Glutamatergic neuron (in vitro differentiated cells): ENCODE results near the gene MIPEP. TPM values are rescaled to one million over a fixed set of nuclear protein-coding genes. Genes with fewer than 3 reads are reported as not detected.

ENCODE experiments used
- DNase-seq: peaks from one replicate; pipeline ENCODE4 v3.0.0; 2022
- H3K27ac Mint-ChIP-seq: one replicate; pipeline ENCODE4 v1.8.0; 2020; ENCODE audit warnings: mild to moderate bottlenecking, mixed read lengths, inconsistent platforms; ENCODE audit not compliant: unreplicated experiment
- H3K27me3 Mint-ChIP-seq: one replicate; pipeline ENCODE4 v1.8.0; 2020; ENCODE audit warnings: mild to moderate bottlenecking, moderate library complexity, mixed read lengths, inconsistent platforms; ENCODE audit not compliant: unreplicated experiment
- H3K36me3 Mint-ChIP-seq: one replicate; pipeline ENCODE4 v1.8.0; 2020; ENCODE audit warnings: mild to moderate bottlenecking, mixed read lengths, inconsistent platforms; ENCODE audit not compliant: unreplicated experiment
- H3K4me1 Mint-ChIP-seq: one replicate; pipeline ENCODE4 v1.8.0; 2020; ENCODE audit warnings: mild to moderate bottlenecking, low read depth, mixed read lengths, inconsistent platforms; ENCODE audit not compliant: unreplicated experiment
- H3K4me3 Mint-ChIP-seq: one replicate; pipeline ENCODE4 v1.8.0; 2020; ENCODE audit warnings: mild to moderate bottlenecking, mixed read lengths, inconsistent platforms; ENCODE audit not compliant: unreplicated experiment
- H3K9me3 Mint-ChIP-seq: one replicate; pipeline ENCODE4 v1.8.0; 2020; ENCODE audit warnings: mild to moderate bottlenecking, moderate library complexity, mixed read lengths, inconsistent platforms; ENCODE audit not compliant: unreplicated experiment
- total RNA-seq: library from RNA; stranded (reverse); fragmentation: NEBNext Ultra II Directional; extraction: Animal tissue kit (Norgen Biotek cat#: 25700); gene quantifications from one replicate; pipeline ENCODE4 v1.2.1, GENCODE V29; 2021; ENCODE audit not compliant: unreplicated experiment
- TF ChIP-seq, protein P1 (sequence below): fragments of 200-600 bp; sonication (generic); IDR thresholded peaks from one replicate; pipeline ENCODE4 v1.5.0; 2021; ENCODE audit not compliant: partially characterized antibody, unreplicated experiment

The MIPEP gene
- total RNA-seq, 1 donor from 2014 or later: 7.1 TPM

DNA sequence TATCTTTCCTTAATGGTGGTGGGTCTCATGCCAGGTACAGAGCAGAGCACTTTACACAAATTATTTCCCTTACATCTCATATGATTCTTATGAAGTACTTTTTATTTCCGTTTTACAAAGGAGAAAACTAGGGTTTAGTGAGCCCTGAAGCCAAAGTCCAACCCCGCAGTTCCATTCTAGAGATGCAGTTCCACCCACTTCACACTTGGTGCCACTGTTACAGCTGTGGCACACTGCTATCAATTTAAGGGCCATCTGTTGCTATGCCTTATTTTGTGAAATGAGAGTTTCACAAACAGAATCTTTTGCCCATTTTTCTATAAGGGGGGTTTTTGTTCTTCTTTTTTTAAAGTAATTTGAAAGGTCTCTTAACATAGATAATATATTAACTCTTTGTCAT lies 12.9 kb downstream of the MIPEP start:
- Mint-ChIP-seq H3K36me3 (peaks cover 5% of the 10 kb centered on the region), H3K4me1 (peaks cover 5% of the 10 kb centered on the region), H3K9me3 (no peaks in the 10 kb centered on the region), H3K27ac (no peak overlapping the region), H3K4me3 (no peak overlapping the region), H3K27me3 (no peaks in the 10 kb centered on the region)
- TF ChIP-seq, protein P1, sequence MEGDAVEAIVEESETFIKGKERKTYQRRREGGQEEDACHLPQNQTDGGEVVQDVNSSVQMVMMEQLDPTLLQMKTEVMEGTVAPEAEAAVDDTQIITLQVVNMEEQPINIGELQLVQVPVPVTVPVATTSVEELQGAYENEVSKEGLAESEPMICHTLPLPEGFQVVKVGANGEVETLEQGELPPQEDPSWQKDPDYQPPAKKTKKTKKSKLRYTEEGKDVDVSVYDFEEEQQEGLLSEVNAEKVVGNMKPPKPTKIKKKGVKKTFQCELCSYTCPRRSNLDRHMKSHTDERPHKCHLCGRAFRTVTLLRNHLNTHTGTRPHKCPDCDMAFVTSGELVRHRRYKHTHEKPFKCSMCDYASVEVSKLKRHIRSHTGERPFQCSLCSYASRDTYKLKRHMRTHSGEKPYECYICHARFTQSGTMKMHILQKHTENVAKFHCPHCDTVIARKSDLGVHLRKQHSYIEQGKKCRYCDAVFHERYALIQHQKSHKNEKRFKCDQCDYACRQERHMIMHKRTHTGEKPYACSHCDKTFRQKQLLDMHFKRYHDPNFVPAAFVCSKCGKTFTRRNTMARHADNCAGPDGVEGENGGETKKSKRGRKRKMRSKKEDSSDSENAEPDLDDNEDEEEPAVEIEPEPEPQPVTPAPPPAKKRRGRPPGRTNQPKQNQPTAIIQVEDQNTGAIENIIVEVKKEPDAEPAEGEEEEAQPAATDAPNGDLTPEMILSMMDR: peak; percentile 16
- no peak for DNase-seq

- no peaks in the 10 kb centered on the region for H3K9me3 Mint-ChIP-seq
- peaks cover 8% of the 10 kb centered on the region for H3K4me1 Mint-ChIP-seq
- no peaks in the 10 kb centered on the region for H3K36me3 Mint-ChIP-seq
- no peak overlapping the region for H3K4me3 Mint-ChIP-seq
- DNase-seq: no peak
- TF ChIP-seq, protein P1: peak; percentile 77
- H3K27me3 Mint-ChIP-seq: no peaks in the 10 kb centered on the region
- H3K27ac Mint-ChIP-seq: no peak overlapping the region
Observed at GRCh38 chr13:23871616-23872220, 17.5 kb downstream of the MIPEP start.

DNA sequence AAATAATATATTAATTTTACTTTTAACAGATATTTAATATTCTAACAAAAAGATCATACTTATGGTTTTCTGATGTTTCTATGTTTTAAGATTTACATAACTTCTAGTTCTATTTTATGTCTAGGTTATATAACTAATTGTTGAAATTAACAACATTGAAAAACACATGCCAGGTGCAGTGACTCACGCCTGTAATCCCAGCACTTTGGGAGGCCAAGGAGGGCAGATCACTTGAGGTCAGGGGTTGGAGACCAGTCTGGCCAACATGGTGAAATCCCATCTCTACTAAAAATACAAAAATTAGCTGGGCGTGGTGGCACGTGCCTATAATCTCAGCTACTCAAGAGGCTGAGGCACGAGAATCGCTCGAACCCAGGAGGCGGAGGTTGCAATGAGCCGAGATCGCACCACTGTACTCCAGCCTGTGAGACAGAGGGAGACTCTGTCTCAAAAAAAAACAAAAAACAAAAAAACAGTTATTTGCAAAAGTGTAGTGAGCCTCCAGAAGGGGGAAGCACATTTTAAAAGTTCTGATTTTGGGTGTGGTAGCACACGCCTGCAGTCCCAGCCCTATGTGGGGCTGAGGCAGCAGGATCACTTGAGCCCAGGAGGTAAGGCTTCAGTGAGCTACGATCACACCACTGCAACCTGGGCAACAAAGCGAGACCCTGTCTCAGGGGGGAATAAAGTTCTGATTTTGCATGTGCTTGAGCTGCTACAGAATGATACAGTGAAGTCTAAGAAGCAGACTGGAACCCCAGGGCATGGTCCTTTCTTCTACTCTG lies 18.7 kb downstream of the MIPEP start:
- no peaks in the 10 kb centered on the region for H3K27me3 Mint-ChIP-seq
- no peak overlapping the region for H3K27ac Mint-ChIP-seq
- H3K4me1 Mint-ChIP-seq: peaks cover 8% of the 10 kb centered on the region
- H3K36me3 Mint-ChIP-seq: no peaks in the 10 kb centered on the region
- no peak overlapping the region for H3K4me3 Mint-ChIP-seq
- no peaks in the 10 kb centered on the region for H3K9me3 Mint-ChIP-seq
- TF ChIP-seq, protein P1: no peak
- no peak for DNase-seq

DNA sequence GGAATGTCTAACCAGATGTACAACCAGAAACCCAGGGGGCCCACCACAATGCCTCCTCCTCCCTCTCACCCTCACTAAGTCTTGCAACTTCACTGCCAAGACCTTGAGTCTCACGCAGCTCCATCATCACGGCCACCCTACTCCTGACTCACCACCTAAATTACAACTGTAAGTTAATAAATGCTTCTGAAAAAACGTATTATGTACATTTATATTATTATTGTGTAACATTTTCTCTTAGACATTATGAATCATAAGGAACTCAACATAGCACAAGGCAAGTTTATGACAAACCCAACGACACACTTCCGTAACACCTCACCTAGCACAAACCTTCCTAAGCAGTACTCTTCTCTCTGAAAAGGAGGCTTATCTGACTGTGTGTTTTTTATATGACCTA lies 20.7 kb downstream of the MIPEP start:
- no peak overlapping the region for H3K4me3 Mint-ChIP-seq
- H3K36me3 Mint-ChIP-seq: no peaks in the 10 kb centered on the region
- DNase-seq: no peak
- TF ChIP-seq, protein P1: no peak
- no peak overlapping the region for H3K27ac Mint-ChIP-seq
- peaks cover 8% of the 10 kb centered on the region for H3K4me1 Mint-ChIP-seq
- H3K27me3 Mint-ChIP-seq: no peaks in the 10 kb centered on the region
- H3K9me3 Mint-ChIP-seq: no peaks in the 10 kb centered on the region

DNA sequence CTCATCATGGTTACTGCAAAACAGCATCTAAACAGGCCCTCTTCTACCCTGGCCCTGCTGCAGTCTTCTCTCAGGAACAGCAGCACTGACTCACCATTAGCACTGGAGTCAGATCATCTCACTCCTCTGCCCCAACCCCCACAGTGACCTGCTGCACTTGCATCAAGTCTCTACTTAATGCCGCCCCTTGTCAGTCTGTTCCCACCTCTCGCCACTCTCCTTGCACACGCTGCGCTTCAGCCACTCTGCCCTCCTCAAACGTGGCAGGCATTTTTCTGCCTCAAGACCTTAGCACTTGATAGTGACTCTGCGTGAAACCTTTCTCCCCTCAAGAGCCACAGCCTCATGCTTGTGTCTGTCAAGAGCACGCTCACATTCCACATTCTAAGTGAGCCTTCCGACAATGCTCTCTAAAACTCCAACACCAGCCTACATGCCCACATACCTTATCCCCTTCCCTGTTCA lies 22.1 kb downstream of the MIPEP start:
- Mint-ChIP-seq H3K4me1 (peaks cover 3% of the 10 kb centered on the region), H3K27ac (no peak overlapping the region), H3K4me3 (no peak overlapping the region), H3K27me3 (no peaks in the 10 kb centered on the region), H3K9me3 (no peaks in the 10 kb centered on the region), H3K36me3 (no peaks in the 10 kb centered on the region)
- TF ChIP-seq, protein P1: no peak
- peak; percentile 22 for DNase-seq
